ENCODE data around the gene MRPL32.

The MRPL32 gene

DNA sequence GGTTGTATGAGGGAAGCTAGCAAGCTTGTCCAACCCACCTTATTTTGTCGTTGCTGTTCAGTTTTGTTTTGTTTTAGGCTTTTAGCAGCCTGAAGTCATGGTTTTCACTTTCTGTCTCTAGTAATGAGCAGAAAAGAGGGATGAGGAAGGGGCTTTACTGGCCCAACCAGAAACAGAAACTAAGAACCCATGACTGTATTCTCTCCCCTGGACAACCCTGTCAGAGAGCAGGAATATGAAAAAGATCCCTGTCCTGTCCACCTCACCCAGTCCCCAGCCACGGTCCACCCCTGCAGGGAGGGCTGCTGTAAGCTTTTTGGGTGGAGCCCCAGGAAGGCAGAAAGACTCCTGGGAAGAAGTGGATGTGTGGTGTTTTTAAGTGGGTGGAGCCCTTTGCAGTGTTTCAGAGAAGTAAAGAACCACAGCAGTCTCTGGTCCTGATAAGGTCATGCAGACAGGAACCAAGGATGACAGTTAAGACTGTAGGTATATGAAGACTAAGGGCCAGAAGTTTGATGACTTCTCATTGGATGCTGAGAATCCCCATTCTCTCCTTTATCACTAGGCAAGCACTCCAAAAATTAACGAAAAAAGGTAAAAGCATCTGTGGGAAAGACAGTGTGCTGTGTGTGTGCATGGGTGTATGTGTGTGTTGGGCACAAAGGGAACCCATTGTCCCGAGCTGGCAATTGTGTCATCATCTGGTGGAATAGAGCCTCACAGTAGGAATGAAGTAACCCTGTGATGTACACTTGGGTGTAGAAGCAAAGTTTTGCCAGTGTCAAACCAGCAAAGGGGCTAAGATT is 13.8 kb downstream of the MRPL32 start:
- no peak overlapping the region for H3K27ac ChIP-seq
- DNase-seq (ENCODE audit: low spot score) = no peak
- TF ChIP-seq, protein P1, sequence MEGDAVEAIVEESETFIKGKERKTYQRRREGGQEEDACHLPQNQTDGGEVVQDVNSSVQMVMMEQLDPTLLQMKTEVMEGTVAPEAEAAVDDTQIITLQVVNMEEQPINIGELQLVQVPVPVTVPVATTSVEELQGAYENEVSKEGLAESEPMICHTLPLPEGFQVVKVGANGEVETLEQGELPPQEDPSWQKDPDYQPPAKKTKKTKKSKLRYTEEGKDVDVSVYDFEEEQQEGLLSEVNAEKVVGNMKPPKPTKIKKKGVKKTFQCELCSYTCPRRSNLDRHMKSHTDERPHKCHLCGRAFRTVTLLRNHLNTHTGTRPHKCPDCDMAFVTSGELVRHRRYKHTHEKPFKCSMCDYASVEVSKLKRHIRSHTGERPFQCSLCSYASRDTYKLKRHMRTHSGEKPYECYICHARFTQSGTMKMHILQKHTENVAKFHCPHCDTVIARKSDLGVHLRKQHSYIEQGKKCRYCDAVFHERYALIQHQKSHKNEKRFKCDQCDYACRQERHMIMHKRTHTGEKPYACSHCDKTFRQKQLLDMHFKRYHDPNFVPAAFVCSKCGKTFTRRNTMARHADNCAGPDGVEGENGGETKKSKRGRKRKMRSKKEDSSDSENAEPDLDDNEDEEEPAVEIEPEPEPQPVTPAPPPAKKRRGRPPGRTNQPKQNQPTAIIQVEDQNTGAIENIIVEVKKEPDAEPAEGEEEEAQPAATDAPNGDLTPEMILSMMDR (conservative IDR thresholded peaks at IDR 0.05; ENCODE audit: low read depth) = no peak
- ChIA-PET CTCF (interaction anchor here (0.8 kb wide), 1 partner anchor 494 kb away, joined by 3 read pairs; no protein-coding TSS in a partner anchor), POLR2A (ENCODE audit: low non-redundant PET) (no interaction called here)

DNA sequence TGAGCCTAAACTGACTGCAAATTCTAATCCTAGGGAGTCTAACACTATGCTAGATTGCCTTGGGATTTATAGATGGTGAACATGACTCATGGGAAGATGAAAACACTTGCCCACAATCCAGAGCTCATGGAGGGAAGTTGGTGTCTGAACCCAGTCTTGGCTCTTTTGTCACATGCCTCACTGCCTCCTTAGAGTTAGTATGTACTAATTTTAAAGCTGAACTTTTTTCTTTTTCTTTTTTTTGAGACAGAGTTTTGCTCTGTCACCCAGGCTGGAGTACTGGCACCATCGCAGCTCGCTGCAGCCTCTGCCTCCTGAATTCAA is 14.4 kb downstream of the MRPL32 start:
- POLR2A ChIA-PET (ENCODE audit: low non-redundant PET) = no interaction called here
- no peak overlapping the region for H3K27ac ChIP-seq
- DNase-seq (ENCODE audit: low spot score) = no peak
- TF ChIP-seq, protein P1 (conservative IDR thresholded peaks at IDR 0.05; ENCODE audit: low read depth) = no peak
- CTCF ChIA-PET = interaction anchor here (0.8 kb wide), 1 partner anchor 493 kb away, joined by 3 read pairs; no protein-coding TSS in a partner anchor

DNA sequence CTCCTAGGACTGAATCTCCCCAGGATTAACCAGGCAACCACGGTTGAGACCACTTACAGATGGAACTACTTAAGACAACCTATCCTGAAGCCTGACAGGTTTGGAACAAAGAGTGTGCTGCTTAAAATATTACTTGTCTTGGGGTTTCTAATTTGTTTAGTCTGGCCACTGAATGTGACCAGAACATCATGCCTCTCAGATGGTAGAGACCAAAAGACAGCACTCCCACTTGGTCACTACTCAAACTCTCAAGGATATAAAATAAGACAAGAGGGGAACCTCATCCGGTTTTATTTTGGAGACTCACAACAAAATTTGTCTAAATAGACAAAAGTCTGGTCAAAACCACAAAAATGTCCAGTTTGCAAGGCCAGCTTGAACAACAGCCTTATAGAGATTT is 15.3 kb downstream of the MRPL32 start:
- no peak for DNase-seq (ENCODE audit: low spot score)
- TF ChIP-seq, protein P1 (conservative IDR thresholded peaks at IDR 0.05; ENCODE audit: low read depth) = no peak
- POLR2A ChIA-PET (ENCODE audit: low non-redundant PET) = no interaction called here
- H3K27ac ChIP-seq = no peak overlapping the region
- CTCF ChIA-PET = interaction anchor here (0.5 kb wide), 1 partner anchor 483 kb away, joined by 3 read pairs; no protein-coding TSS in a partner anchor

DNA sequence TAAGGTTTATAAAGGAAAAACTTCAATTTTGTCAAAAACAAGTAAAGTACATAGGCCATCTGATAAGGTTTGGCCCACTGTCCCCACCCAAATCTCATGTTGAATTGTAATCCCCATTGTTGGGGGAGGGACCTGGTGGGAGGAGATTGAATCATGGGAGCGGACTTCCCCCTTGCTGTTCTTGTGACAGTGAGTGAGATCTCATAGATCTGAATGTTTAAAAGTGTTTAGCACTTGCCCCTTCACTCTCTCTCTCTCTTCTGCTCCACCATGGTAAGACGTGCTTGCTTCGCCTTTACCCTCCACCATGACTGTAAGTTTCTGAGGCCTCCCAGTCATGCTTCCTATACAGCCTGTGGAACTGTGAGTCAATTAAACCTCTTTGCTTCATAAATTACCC is 18.2 kb downstream of the MRPL32 start:
- H3K27ac ChIP-seq = no peak overlapping the region
- ChIA-PET POLR2A (ENCODE audit: low non-redundant PET) (no interaction called here), CTCF (interaction anchor here (0.6 kb wide), 1 partner anchor 158 kb away, joined by 3 read pairs; no protein-coding TSS in a partner anchor)
- no peak for DNase-seq (ENCODE audit: low spot score)
- TF ChIP-seq, protein P1 (conservative IDR thresholded peaks at IDR 0.05; ENCODE audit: low read depth) = no peak

DNA sequence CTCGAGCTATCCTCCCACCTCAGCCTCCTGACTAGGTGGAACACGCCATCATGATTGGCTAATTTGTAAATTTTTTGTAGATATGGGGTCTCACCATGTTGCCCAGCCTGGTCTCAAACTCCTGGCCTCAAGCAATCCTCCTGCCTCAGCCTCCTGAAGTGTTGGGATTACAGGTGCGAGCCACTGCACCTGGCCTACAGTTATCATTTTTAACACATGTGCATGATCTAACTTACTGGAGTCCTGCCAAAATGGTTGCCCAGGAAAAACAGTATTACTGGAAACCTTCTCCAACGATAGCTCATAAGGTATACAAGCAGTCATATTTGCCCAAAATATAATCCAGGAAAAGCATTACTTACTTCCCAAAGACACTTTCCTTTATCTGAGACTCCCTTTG is 20.2 kb downstream of the MRPL32 start:
- H3K27ac ChIP-seq = no peak overlapping the region
- POLR2A ChIA-PET (ENCODE audit: low non-redundant PET) = no interaction called here
- TF ChIP-seq, protein P1 (conservative IDR thresholded peaks at IDR 0.05; ENCODE audit: low read depth) = no peak
- CTCF ChIA-PET = no interaction called here
- DNase-seq (ENCODE audit: low spot score) = no peak

DNA sequence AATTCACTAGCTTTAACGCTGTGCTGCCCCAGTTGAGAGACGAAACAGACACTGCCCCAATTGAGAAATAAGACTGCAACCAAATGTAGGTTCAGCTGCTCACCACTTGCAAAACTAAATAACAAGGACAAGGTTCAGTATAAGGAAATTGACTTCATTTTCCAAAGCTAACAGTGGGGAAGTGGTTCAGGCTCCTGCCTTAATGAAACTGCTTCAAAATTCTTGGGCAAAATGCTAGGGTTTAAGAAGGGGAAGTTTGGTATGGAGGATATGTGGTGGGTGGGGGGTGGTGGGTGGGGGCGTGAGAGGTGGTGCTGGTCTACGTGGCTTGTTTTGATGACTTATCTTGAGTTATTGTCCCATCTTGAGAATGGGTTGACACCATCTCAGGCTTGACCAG is 21.8 kb downstream of the MRPL32 start:
- CTCF ChIA-PET = interaction anchor here (0.8 kb wide), 1 partner anchor 767 kb away, joined by 3 read pairs; no protein-coding TSS in a partner anchor

More for the DNA sequence above, 21.8 kb downstream of the MRPL32 start:
- POLR2A ChIA-PET (ENCODE audit: low non-redundant PET) = no interaction called here
- TF ChIP-seq, protein P1 (conservative IDR thresholded peaks at IDR 0.05; ENCODE audit: low read depth) = no peak
- no peak overlapping the region for H3K27ac ChIP-seq
- DNase-seq (ENCODE audit: low spot score) = no peak

Measured in RWPE1 (cell line).